Subcutaneous abdominal adipose tissue (tissue), 5 donors: ENCODE results near the gene SLC31A2.

Source experiments
- H3K27ac ChIP-seq: one replicate; pipeline ENCODE4 v1.7.0; 2013; ENCODE audit warnings: low read depth, mild to moderate bottlenecking, inconsistent platforms, low read length, moderate library complexity
- H3K27me3 ChIP-seq, 5 donors: one replicate each; pipeline ENCODE4 v1.7.0; 2013; ENCODE audit warnings: low read length in 5 of 5, inconsistent platforms in 1 of 5; ENCODE audit not compliant: control insufficient read depth in 5 of 5, insufficient read depth in 4 of 5
- H3K36me3 ChIP-seq, 5 donors: one replicate each; pipeline ENCODE4 v1.7.0; 2013; ENCODE audit warnings: low read length in 5 of 5; ENCODE audit not compliant: control insufficient read depth in 5 of 5, insufficient read depth in 5 of 5
- H3K4me1 ChIP-seq, 5 donors: one replicate each; pipeline ENCODE4 v1.7.0; 2013; ENCODE audit warnings: low read length in 5 of 5, mild to moderate bottlenecking in 3 of 5, moderate library complexity in 1 of 5; ENCODE audit not compliant: control insufficient read depth in 5 of 5, insufficient read depth in 5 of 5
- H3K4me3 ChIP-seq, 5 donors: one replicate each; pipeline ENCODE4 v1.7.0; 2013; ENCODE audit warnings: low read length in 5 of 5, low read depth in 1 of 5
- H3K9ac ChIP-seq, 5 donors: one replicate each; pipeline ENCODE4 v1.7.0; 2013; ENCODE audit warnings: low read length in 5 of 5, mild to moderate bottlenecking in 4 of 5, moderate library complexity in 3 of 5
- H3K9me3 ChIP-seq, 5 donors: one replicate each; pipeline ENCODE4 v1.7.0; 2013; ENCODE audit warnings: low read length in 5 of 5; ENCODE audit not compliant: control insufficient read depth in 5 of 5
- donor health status: healthy.
- donor health status: healthy.
- donor health status: healthy.
- donor health status: healthy.
- donor health status: healthy.

SLC31A2 gene

DNA sequence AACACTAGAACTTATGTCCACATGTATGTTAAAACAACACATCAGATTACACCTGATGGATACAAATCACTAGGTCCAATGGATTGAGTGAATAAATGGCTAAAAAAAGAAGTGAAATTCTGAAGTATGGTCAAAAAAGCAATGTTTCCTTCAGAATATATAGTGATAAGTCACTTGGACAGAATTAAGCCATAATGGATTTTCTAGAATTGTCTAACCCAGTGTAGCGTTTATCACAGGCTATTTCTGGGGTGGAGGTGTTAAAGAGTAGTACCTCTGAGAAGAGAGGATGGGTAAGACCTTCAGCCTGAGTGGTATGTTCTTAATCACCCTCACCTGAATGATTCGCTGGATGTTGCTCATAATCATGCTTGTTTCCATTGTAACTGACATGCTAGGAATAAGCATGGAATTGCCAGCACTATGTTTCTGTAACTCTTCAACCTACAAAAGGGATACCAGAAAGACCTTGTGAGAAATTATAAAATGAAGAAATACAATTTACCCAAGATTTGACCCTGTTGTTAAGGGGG lies 33.2 kb downstream of the SLC31A2 start:
- Histone ChIP-seq H3K27me3 (no peaks in the 10 kb centered on the region), H3K9me3 (no peaks in the 10 kb centered on the region), H3K4me3 (no peak overlapping the region), H3K4me1 (peaks cover 4 to 21% (median 9%) of the 10 kb centered on the region in 5 donors), H3K27ac (no peak overlapping the region), H3K9ac (no peak overlapping the region), H3K36me3 (peaks cover 78 to 90% (median 87%) of the 10 kb centered on the region in 5 donors)

DNA sequence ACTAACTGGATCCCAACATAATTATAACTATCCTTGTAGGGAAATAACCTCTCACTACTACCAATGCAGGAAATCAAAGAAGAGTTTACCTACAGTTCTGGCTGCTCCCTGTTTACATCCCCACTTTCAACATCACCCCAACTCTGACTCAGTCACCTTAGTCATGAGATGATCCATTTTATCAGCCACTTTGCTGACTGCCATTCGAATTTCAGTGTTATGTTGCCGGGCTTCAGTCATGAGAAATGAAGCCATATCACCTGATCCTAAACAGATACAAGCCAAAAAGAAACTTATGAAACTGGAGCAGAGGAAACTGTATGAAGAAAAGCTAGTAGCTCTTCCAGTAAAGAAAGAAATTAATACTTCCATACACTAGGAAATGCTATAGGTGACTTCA lies 33.7 kb downstream of the SLC31A2 start:
- Histone ChIP-seq H3K9ac (no peak overlapping the region), H3K36me3 (peaks cover 78 to 88% (median 86%) of the 10 kb centered on the region in 5 donors)

DNA sequence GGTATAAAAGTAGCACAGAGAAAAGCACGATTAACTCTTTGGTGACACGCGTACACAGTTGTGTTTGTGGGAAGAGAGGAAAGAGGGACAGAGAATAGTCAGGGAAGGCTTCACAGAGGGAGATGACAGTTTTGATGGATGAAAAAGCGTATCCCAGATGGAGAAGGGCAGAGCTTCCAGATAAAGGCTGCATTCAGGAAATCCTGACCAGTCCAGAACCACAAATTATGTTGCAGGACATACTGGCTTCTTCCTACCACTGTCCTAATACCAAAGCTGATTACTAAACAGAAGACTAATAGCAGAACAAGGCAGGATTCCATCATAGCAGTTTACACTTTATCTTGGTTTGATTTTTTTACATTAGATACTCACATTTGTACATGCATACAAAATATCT lies 34.5 kb downstream of the SLC31A2 start:
- Histone ChIP-seq H3K27ac (no peak overlapping the region), H3K4me3 (no peak overlapping the region), H3K9ac (no peak overlapping the region), H3K9me3 (no peaks in the 10 kb centered on the region), H3K27me3 (no peaks in the 10 kb centered on the region), H3K36me3 (peaks cover 76 to 86% (median 84%) of the 10 kb centered on the region in 5 donors), H3K4me1 (peaks cover 4 to 21% (median 9%) of the 10 kb centered on the region in 5 donors)

More for the DNA sequence above, 33.7 kb downstream of the SLC31A2 start:
- peaks cover 4 to 21% (median 9%) of the 10 kb centered on the region in 5 donors for H3K4me1 ChIP-seq
- H3K27ac ChIP-seq = no peak overlapping the region
- H3K9me3 ChIP-seq = no peaks in the 10 kb centered on the region
- no peak overlapping the region for H3K4me3 ChIP-seq
- H3K27me3 ChIP-seq = no peaks in the 10 kb centered on the region

DNA sequence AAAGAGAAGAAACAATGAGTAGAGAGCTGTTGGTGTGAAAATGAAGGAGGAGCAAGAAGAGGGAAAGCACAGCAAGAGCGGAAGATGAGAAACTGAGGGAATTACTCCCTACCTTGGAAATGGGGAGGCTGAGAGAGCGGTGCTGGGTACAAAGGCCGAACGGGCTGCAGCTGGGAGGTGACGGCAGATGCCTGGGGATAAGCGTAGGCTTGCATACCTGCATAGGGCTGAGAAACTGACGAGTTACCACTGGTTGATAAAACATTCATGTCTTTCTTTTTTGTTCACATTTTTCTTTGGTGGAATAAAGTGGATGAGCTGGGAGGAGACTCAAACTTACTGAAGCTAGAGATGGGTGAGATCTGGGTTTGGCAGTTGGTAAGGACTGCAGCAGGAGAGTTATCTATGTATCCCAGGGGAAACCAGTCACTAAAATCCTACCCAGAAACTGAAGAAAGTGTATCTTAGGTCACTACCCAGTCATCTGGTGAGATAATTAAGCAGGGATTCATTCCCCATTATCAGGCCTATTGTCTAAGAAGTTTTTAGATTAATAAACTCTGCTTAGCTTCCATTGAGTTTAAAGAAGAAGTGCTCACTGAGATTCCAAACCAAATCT lies 35.4 kb downstream of the SLC31A2 start:
- no peaks in the 10 kb centered on the region for H3K27me3 ChIP-seq
- no peak overlapping the region for H3K9ac ChIP-seq
- no peaks in the 10 kb centered on the region for H3K9me3 ChIP-seq
- H3K4me3 ChIP-seq = no peak overlapping the region
- H3K4me1 ChIP-seq = peaks cover 4 to 21% (median 9%) of the 10 kb centered on the region in 5 donors
- H3K27ac ChIP-seq = no peak overlapping the region
- H3K36me3 ChIP-seq = peaks cover 72 to 85% (median 77%) of the 10 kb centered on the region in 5 donors

DNA sequence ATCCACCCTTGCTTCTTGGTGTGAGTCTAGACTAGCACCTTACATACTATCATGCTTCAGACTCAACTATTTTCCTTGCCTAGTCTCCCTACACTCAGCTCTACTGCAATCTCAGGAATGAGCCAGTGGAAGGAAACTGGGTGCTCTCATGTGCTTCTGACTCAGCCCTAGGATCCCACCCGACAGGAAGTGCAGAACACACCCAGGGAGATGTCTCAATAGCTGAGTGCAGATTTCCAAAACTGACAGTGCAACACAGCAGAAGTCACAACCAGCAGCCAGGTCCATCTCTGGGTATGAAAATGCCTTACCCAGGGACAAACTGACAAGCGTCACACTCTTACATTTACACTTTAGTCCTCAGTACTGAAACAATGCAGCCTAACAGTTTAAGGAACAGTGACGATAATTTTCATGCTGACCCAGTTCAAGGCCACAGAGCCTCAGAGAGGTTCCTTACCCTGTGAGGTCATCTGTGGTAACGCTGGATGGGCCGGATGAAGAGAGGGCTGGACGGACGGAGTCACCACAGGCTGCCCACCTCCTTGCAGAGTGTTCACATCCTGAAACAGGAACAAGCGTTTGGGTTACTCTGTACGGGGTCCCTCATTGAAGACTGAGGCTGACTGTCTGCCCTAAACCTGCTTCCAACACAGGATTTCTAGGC lies 37.3 kb downstream of the SLC31A2 start:
- Histone ChIP-seq H3K27ac (peak overlapping the region; percentile 65), H3K9ac (peak overlapping the region in 2 of 5 donors; percentile 21 to 42), H3K27me3 (no peaks in the 10 kb centered on the region), H3K36me3 (peaks cover 64 to 78% (median 72%) of the 10 kb centered on the region in 5 donors), H3K4me3 (peak overlapping the region in 2 of 5 donors; percentile 22 to 47), H3K4me1 (peaks cover 4 to 21% (median 9%) of the 10 kb centered on the region in 5 donors), H3K9me3 (no peaks in the 10 kb centered on the region)

DNA sequence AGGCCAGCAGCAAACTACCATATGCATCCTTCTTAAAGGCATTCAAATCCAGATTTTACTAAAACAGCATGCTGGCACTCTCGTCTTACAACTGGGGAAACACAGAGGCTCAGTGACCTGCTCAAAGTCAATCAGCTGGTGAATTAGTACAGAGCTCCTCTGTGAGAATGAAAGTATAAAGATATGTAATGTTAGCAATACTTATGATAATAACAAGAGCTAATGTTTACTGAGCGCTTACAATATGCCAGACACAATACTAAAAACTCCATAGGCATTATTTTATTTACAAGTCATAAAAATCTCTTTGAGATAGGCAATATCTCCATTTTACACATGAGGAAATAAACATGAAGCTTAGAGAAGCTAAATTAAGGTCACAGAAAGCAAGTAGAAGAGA lies 41.6 kb downstream of the SLC31A2 start:
- Histone ChIP-seq H3K27me3 (no peaks in the 10 kb centered on the region), H3K9ac (no peak overlapping the region), H3K27ac (no peak overlapping the region), H3K36me3 (peaks cover 42 to 58% (median 50%) of the 10 kb centered on the region in 5 donors), H3K4me1 (peaks cover 4 to 12% (median 6%) of the 10 kb centered on the region in 5 donors), H3K9me3 (no peaks in the 10 kb centered on the region), H3K4me3 (no peak overlapping the region)

DNA sequence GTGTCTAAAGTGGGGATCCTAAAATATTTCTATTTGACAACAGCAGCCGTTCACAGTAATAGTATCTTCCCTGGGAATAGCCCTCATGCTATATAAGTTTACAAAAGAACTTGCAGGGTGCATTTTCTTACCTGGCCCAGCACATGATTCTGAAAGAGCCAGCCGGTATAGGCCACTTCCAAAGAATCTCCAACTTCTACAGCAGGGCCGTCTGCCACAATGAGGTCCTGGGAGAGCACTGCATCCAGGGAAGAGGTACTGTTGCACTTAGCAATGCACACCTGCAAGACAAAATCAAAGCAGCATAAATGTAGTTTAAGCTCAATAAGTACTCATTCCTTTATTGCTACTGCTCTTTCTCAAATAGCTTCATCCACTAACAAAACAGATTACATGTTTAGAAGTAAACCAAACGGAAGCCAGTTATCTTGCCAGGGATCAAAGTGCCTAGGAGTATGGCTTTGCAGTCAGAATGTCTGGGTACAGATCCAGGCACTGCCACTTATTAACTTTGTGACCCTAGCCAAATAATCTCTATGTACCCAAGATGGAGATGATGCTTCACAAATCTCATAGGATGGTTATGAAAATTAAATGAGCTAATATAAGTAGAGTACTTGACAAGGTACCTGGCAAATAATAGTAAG lies 49.0 kb downstream of the SLC31A2 start:
- Histone ChIP-seq H3K4me1 (no peaks in the 10 kb centered on the region), H3K9me3 (no peaks in the 10 kb centered on the region), H3K4me3 (no peak overlapping the region), H3K36me3 (peaks cover 47 to 83% (median 60%) of the 10 kb centered on the region in 5 donors), H3K27ac (no peak overlapping the region), H3K27me3 (no peaks in the 10 kb centered on the region), H3K9ac (no peak overlapping the region)

DNA sequence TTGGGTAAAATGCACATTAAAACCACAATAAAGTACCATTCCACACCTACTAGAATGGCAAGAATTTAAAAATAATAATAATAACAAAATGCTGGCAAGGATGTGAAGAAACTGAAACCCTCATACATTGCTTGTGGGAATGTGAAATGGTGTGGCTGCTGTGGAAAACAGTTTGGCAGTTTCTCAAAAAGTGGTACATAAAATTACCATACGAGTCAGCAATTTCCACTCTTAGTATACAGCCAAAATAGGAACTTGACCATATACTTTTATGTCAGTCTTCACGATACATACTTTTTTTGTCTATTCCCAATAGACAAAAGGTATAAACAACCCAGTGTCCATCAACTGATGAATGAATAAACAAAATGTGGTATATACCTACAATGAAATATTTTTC lies 54.6 kb downstream of the SLC31A2 start:
- Histone ChIP-seq H3K9me3 (no peaks in the 10 kb centered on the region), H3K27ac (no peak overlapping the region), H3K36me3 (peaks cover 41 to 85% (median 54%) of the 10 kb centered on the region in 5 donors), H3K4me3 (no peak overlapping the region), H3K9ac (no peak overlapping the region), H3K27me3 (no peaks in the 10 kb centered on the region), H3K4me1 (peaks cover 0 to 5% (median 0%) of the 10 kb centered on the region in 5 donors)

DNA sequence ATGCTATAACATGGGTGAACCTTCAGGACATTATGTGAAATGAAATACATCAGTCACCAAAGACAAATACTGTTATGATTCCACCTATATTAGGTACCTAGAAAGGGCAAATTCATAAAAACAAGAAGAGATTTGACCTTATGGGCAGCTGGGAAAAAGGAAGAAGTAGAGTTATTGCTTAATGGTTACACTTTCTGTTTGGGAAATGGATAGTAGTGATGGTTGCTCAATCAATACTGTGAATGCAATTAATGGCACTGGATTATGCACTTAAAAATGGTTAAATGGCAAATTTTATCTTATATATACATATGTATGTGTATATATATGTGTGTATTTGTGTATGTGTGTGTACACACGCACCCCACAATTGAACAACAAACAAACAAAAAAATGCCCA lies 55.1 kb downstream of the SLC31A2 start:
- Histone ChIP-seq H3K36me3 (peaks cover 43 to 90% (median 58%) of the 10 kb centered on the region in 5 donors), H3K9ac (no peak overlapping the region), H3K27me3 (no peaks in the 10 kb centered on the region), H3K4me3 (no peak overlapping the region), H3K9me3 (no peaks in the 10 kb centered on the region), H3K27ac (no peak overlapping the region), H3K4me1 (peaks cover 0 to 5% (median 0%) of the 10 kb centered on the region in 5 donors)

DNA sequence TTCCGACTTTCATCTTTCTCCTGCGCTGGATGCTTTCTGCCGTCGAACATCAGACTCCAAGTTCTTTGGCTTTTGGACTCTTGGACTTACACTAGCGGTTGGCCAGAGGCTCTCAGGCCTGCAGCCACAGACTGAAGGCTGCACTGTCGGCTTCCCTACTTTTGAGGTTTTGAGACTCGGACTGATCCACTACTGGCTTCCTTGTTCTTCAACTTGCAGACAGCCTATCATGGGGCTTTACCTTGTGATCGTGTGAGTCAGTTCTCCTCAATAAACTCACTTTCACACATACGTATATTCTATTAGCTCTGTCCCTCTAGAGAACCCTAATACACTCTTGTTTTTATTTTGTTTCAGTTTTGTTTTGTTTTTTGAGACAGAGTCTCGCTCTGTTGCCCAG lies 60.0 kb downstream of the SLC31A2 start:
- Histone ChIP-seq H3K9me3 (no peaks in the 10 kb centered on the region), H3K27me3 (no peaks in the 10 kb centered on the region), H3K4me3 (no peak overlapping the region), H3K36me3 (peaks cover 18 to 48% (median 29%) of the 10 kb centered on the region in 5 donors), H3K9ac (no peak overlapping the region), H3K4me1 (peaks cover 0 to 10% (median 2%) of the 10 kb centered on the region in 5 donors), H3K27ac (no peak overlapping the region)
